ENCODE measurements around the gene RNASE12.

- TF ChIP-seq MXI1 (conservative IDR thresholded peaks at IDR 0.05; ENCODE audit: poor library complexity, severe bottlenecking) (no peak), TAF1 (IDR thresholded peaks at IDR 0.05; ENCODE audit: low read depth) (no peak), EZH2 (IDR thresholded peaks at IDR 0.05; ENCODE audit: borderline replicate concordance, insufficient read depth, low read length, poor library complexity, severe bottlenecking) (no peak)
- TF ChIP-seq, protein P1, sequence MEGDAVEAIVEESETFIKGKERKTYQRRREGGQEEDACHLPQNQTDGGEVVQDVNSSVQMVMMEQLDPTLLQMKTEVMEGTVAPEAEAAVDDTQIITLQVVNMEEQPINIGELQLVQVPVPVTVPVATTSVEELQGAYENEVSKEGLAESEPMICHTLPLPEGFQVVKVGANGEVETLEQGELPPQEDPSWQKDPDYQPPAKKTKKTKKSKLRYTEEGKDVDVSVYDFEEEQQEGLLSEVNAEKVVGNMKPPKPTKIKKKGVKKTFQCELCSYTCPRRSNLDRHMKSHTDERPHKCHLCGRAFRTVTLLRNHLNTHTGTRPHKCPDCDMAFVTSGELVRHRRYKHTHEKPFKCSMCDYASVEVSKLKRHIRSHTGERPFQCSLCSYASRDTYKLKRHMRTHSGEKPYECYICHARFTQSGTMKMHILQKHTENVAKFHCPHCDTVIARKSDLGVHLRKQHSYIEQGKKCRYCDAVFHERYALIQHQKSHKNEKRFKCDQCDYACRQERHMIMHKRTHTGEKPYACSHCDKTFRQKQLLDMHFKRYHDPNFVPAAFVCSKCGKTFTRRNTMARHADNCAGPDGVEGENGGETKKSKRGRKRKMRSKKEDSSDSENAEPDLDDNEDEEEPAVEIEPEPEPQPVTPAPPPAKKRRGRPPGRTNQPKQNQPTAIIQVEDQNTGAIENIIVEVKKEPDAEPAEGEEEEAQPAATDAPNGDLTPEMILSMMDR (IDR thresholded peaks at IDR 0.05; ENCODE audit: poor library complexity, severe bottlenecking), result no peak
- TF ChIP-seq, protein P2, sequence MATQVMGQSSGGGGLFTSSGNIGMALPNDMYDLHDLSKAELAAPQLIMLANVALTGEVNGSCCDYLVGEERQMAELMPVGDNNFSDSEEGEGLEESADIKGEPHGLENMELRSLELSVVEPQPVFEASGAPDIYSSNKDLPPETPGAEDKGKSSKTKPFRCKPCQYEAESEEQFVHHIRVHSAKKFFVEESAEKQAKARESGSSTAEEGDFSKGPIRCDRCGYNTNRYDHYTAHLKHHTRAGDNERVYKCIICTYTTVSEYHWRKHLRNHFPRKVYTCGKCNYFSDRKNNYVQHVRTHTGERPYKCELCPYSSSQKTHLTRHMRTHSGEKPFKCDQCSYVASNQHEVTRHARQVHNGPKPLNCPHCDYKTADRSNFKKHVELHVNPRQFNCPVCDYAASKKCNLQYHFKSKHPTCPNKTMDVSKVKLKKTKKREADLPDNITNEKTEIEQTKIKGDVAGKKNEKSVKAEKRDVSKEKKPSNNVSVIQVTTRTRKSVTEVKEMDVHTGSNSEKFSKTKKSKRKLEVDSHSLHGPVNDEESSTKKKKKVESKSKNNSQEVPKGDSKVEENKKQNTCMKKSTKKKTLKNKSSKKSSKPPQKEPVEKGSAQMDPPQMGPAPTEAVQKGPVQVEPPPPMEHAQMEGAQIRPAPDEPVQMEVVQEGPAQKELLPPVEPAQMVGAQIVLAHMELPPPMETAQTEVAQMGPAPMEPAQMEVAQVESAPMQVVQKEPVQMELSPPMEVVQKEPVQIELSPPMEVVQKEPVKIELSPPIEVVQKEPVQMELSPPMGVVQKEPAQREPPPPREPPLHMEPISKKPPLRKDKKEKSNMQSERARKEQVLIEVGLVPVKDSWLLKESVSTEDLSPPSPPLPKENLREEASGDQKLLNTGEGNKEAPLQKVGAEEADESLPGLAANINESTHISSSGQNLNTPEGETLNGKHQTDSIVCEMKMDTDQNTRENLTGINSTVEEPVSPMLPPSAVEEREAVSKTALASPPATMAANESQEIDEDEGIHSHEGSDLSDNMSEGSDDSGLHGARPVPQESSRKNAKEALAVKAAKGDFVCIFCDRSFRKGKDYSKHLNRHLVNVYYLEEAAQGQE (IDR thresholded peaks at IDR 0.05; ENCODE audit: borderline replicate concordance), result no peak
Measured at GRCh38 chr14:20564501-20564997, 26.6 kb downstream of the RNASE12 start.
